Activated T-cell treated with anti-CD3 and anti-CD28 coated beads, Interleukin-2, amount 50 U/mL, for 72 hours (primary cell): ENCODE measurements around the gene CDK5RAP1. TPM values are rescaled to one million over a fixed set of nuclear protein-coding genes. Genes with fewer than 3 reads are reported as not detected.

Source experiments
- ATAC-seq, 2 donors: fragments of 150-1000 bp; cut with Tn5 transposase; replicated peaks in 1 of 2; 2 replicates each; pipeline ENCODE4 v1.10.0; 2021; ENCODE audit warnings: moderate library complexity in 2 of 2, mild to moderate bottlenecking in 1 of 2
- DNase-seq, 2 donors: peaks; one replicate each; pipeline ENCODE4 v3.0.0; 2021 to 2022; ENCODE audit warnings: mixed read lengths in 1 of 2
- H3K27ac Mint-ChIP-seq: one replicate; pipeline ENCODE4 v1.8.0; 2022; ENCODE audit warnings: mild to moderate bottlenecking, moderate library complexity, mixed read lengths
- H3K27me3 Mint-ChIP-seq: one replicate; pipeline ENCODE4 v1.8.0; 2022; ENCODE audit warnings: low read depth, mixed read lengths
- H3K36me3 Mint-ChIP-seq, 2 donors: one replicate each; pipeline ENCODE4 v1.8.0; 2022; ENCODE audit warnings: mixed read lengths in 2 of 2, mild to moderate bottlenecking in 1 of 2; ENCODE audit not compliant: insufficient read depth in 2 of 2
- H3K4me1 Mint-ChIP-seq: one replicate; pipeline ENCODE4 v1.8.0; 2022; ENCODE audit warnings: low read depth, mixed read lengths
- H3K4me3 Mint-ChIP-seq, 2 donors: one replicate each; pipeline ENCODE4 v1.8.0; 2022; ENCODE audit warnings: mild to moderate bottlenecking in 2 of 2, mixed read lengths in 2 of 2, moderate library complexity in 2 of 2
- H3K9me3 Mint-ChIP-seq, 2 donors: one replicate each; pipeline ENCODE4 v1.8.0; 2022; ENCODE audit warnings: mixed read lengths in 2 of 2
- total RNA-seq, 2 donors: library from RNA; stranded (reverse); gene quantifications; one replicate each; pipeline ENCODE4 v1.2.3, GENCODE V29; 2022

Gene CDK5RAP1
- total RNA-seq, 2 donors from 2014 or later, result 43.0 to 64.2 TPM

GRCh38 chr20:33410081-33410742 lies 8.9 kb upstream of the CDK5RAP1 start:
- Mint-ChIP-seq H3K27me3 (no peaks in the 10 kb centered on the region), H3K27ac (no peak overlapping the region), H3K36me3 (peaks cover 0 to 6% of the 10 kb centered on the region in 2 donors), H3K4me1 (peaks cover 7% of the 10 kb centered on the region), H3K4me3 (no peak overlapping the region), H3K9me3 (no peaks in the 10 kb centered on the region)
- ATAC-seq (no peak), DNase-seq (no peak)

- DNase-seq, result no peak
- no peak overlapping the region for H3K27ac Mint-ChIP-seq
These were observed 7.7 kb upstream of the CDK5RAP1 start for GRCh38 chr20:33408716-33409654.

GRCh38 chr20:33408313-33408712 lies 7.0 kb upstream of the CDK5RAP1 start:
- peaks cover 16% of the 10 kb centered on the region for H3K4me1 Mint-ChIP-seq
- no peaks in the 10 kb centered on the region for H3K27me3 Mint-ChIP-seq
- H3K36me3 Mint-ChIP-seq, result peaks cover 0 to 6% of the 10 kb centered on the region in 2 donors
- H3K27ac Mint-ChIP-seq, result no peak overlapping the region
- no peak for DNase-seq
- no peaks in the 10 kb centered on the region for H3K9me3 Mint-ChIP-seq
- no peak for ATAC-seq
- no peak overlapping the region for H3K4me3 Mint-ChIP-seq

More at GRCh38 chr20:33408716-33409654, 7.7 kb upstream of the CDK5RAP1 start:
- H3K4me3 Mint-ChIP-seq, result no peak overlapping the region
- no peaks in the 10 kb centered on the region for H3K9me3 Mint-ChIP-seq
- no peak for ATAC-seq
- peaks cover 12% of the 10 kb centered on the region for H3K4me1 Mint-ChIP-seq
- no peaks in the 10 kb centered on the region for H3K27me3 Mint-ChIP-seq
- peaks cover 0 to 6% of the 10 kb centered on the region in 2 donors for H3K36me3 Mint-ChIP-seq

- Mint-ChIP-seq H3K9me3 (no peaks in the 10 kb centered on the region), H3K27ac (no peak overlapping the region), H3K36me3 (peaks cover 0 to 6% of the 10 kb centered on the region in 2 donors), H3K4me3 (no peak overlapping the region), H3K27me3 (no peaks in the 10 kb centered on the region), H3K4me1 (peaks cover 16% of the 10 kb centered on the region)
- ATAC-seq, result no peak
- no peak for DNase-seq
These were observed 6.5 kb upstream of the CDK5RAP1 start for GRCh38 chr20:33407796-33408195.

GRCh38 chr20:33407251-33407650 lies 5.9 kb upstream of the CDK5RAP1 start:
- no peak overlapping the region for H3K27ac Mint-ChIP-seq
- no peak for DNase-seq
- ATAC-seq, result peak in 1 of 2 donors; percentile 28

GRCh38 chr20:33404281-33404680 lies 3.0 kb upstream of the CDK5RAP1 start:
- H3K27me3 Mint-ChIP-seq, result no peaks in the 10 kb centered on the region
- peaks cover 44% of the 10 kb centered on the region for H3K4me1 Mint-ChIP-seq
- DNase-seq (no peak), ATAC-seq (no peak)
- peaks cover 0 to 6% of the 10 kb centered on the region in 2 donors for H3K36me3 Mint-ChIP-seq
- no peak overlapping the region for H3K27ac Mint-ChIP-seq
- peak overlapping the region in 1 of 2 donors; percentile 45 for H3K4me3 Mint-ChIP-seq
- no peaks in the 10 kb centered on the region for H3K9me3 Mint-ChIP-seq

More at GRCh38 chr20:33407251-33407650, 5.9 kb upstream of the CDK5RAP1 start:
- H3K9me3 Mint-ChIP-seq, result no peaks in the 10 kb centered on the region
- H3K27me3 Mint-ChIP-seq, result no peaks in the 10 kb centered on the region
- peaks cover 0 to 6% of the 10 kb centered on the region in 2 donors for H3K36me3 Mint-ChIP-seq
- H3K4me1 Mint-ChIP-seq, result peaks cover 21% of the 10 kb centered on the region
- H3K4me3 Mint-ChIP-seq, result no peak overlapping the region

- DNase-seq (peak in 1 of 2 donors; percentile 6), ATAC-seq (peak in 1 of 2 donors; percentile 40)
- Mint-ChIP-seq H3K27me3 (no peaks in the 10 kb centered on the region), H3K36me3 (no peaks in the 10 kb centered on the region), H3K9me3 (no peaks in the 10 kb centered on the region), H3K4me3 (peak overlapping the region; percentile 97 to 99), H3K27ac (peak overlapping the region; percentile 26), H3K4me1 (peaks cover 46% of the 10 kb centered on the region)
These were observed 626 bp upstream of the CDK5RAP1 start for GRCh38 chr20:33401921-33402369.

- ATAC-seq (peak; percentile 36 to 41), DNase-seq (no peak)
- H3K4me1 Mint-ChIP-seq, result peaks cover 50% of the 10 kb centered on the region
- H3K27ac Mint-ChIP-seq, result peak overlapping the region; percentile 26
- peak overlapping the region; percentile 97 to 99 for H3K4me3 Mint-ChIP-seq
- no peaks in the 10 kb centered on the region for H3K36me3 Mint-ChIP-seq
- H3K9me3 Mint-ChIP-seq, result no peaks in the 10 kb centered on the region
- H3K27me3 Mint-ChIP-seq, result no peaks in the 10 kb centered on the region
These were observed 521 bp downstream of the CDK5RAP1 start for GRCh38 chr20:33400812-33401183.

GRCh38 chr20:33399924-33400323 lies 1.4 kb downstream of the CDK5RAP1 start:
- Mint-ChIP-seq H3K4me3 (peak overlapping the region; percentile 97 to 99), H3K27me3 (no peaks in the 10 kb centered on the region), H3K36me3 (peaks cover 0 to 1% of the 10 kb centered on the region in 2 donors), H3K9me3 (no peaks in the 10 kb centered on the region), H3K27ac (peak overlapping the region; percentile 53), H3K4me1 (peaks cover 50% of the 10 kb centered on the region)
- no peak for DNase-seq
- no peak for ATAC-seq

GRCh38 chr20:33394718-33395117 lies 6.6 kb downstream of the CDK5RAP1 start:
- ATAC-seq, result no peak
- peak overlapping the region; percentile 64 for H3K27ac Mint-ChIP-seq

GRCh38 chr20:33393609-33394008 lies 7.7 kb downstream of the CDK5RAP1 start:
- ATAC-seq (no peak), DNase-seq (no peak)
- peaks cover 10% of the 10 kb centered on the region for H3K4me1 Mint-ChIP-seq
- no peak overlapping the region for H3K4me3 Mint-ChIP-seq
- no peaks in the 10 kb centered on the region for H3K27me3 Mint-ChIP-seq
- H3K27ac Mint-ChIP-seq, result no peak overlapping the region
- no peaks in the 10 kb centered on the region for H3K9me3 Mint-ChIP-seq
- peaks cover 0 to 24% of the 10 kb centered on the region in 2 donors for H3K36me3 Mint-ChIP-seq

More at GRCh38 chr20:33394718-33395117, 6.6 kb downstream of the CDK5RAP1 start:
- Mint-ChIP-seq H3K27me3 (no peaks in the 10 kb centered on the region), H3K4me3 (no peak overlapping the region), H3K4me1 (peaks cover 17% of the 10 kb centered on the region), H3K9me3 (no peaks in the 10 kb centered on the region), H3K36me3 (peaks cover 0 to 22% of the 10 kb centered on the region in 2 donors)
- no peak for DNase-seq

- H3K4me3 Mint-ChIP-seq, result no peak overlapping the region
- peaks cover 0 to 27% of the 10 kb centered on the region in 2 donors for H3K36me3 Mint-ChIP-seq
- DNase-seq, result no peak
- H3K27me3 Mint-ChIP-seq, result no peaks in the 10 kb centered on the region
- H3K27ac Mint-ChIP-seq, result no peak overlapping the region
- H3K4me1 Mint-ChIP-seq, result peaks cover 3% of the 10 kb centered on the region
- ATAC-seq, result no peak
- H3K9me3 Mint-ChIP-seq, result no peaks in the 10 kb centered on the region
These were observed 9.4 kb downstream of the CDK5RAP1 start for GRCh38 chr20:33391722-33392415.
